Liver (tissue), 9 donors: Measurements from ENCODE around the gene CROCC2. TPM values are rescaled to one million over a fixed set of nuclear protein-coding genes. Genes with fewer than 3 reads are reported as not detected.

ENCODE experiments used
- DNase-seq: peaks from one replicate; pipeline ENCODE4 v3.0.0-alpha.2; 2017; ENCODE audit warnings: low spot score
- H3K27ac ChIP-seq, 2 donors: one replicate each; pipeline ENCODE4 v1.7.0; 2013; ENCODE audit warnings: inconsistent platforms in 2 of 2, low read length in 2 of 2, control low read depth in 1 of 2, low read depth in 1 of 2, mild to moderate bottlenecking in 1 of 2
- H3K27me3 ChIP-seq, 4 donors: one replicate each; pipeline versions ENCODE4 v1.6.1 to v1.7.0; 2013; ENCODE audit warnings: low read length in 3 of 4, inconsistent platforms in 1 of 4, mild to moderate bottlenecking in 1 of 4, moderate library complexity in 1 of 4; ENCODE audit not compliant: control insufficient read depth in 4 of 4, insufficient read depth in 4 of 4
- H3K36me3 ChIP-seq, 4 donors: one replicate each; pipeline versions ENCODE4 v1.6.1 to v1.7.0; 2013; ENCODE audit warnings: low read length in 3 of 4, mild to moderate bottlenecking in 3 of 4, low read depth in 1 of 4, moderate library complexity in 1 of 4; ENCODE audit not compliant: control insufficient read depth in 4 of 4, insufficient read depth in 3 of 4
- H3K4me1 ChIP-seq, 4 donors: one replicate each; pipeline versions ENCODE4 v1.6.1 to v1.7.0; 2013; ENCODE audit warnings: low read length in 3 of 4, mild to moderate bottlenecking in 3 of 4, moderate library complexity in 1 of 4; ENCODE audit not compliant: control insufficient read depth in 4 of 4, insufficient read depth in 4 of 4
- H3K4me3 ChIP-seq, 3 donors: one replicate each; pipeline versions ENCODE4 v1.6.1 to v1.7.0; 2013; ENCODE audit warnings: low read length in 3 of 3, control low read depth in 1 of 3, low read depth in 1 of 3, mild to moderate bottlenecking in 1 of 3
- H3K9ac ChIP-seq, 2 donors: one replicate each; pipeline ENCODE4 v1.7.0; 2013; ENCODE audit warnings: low read length in 2 of 2, mild to moderate bottlenecking in 2 of 2, moderate library complexity in 2 of 2, control low read depth in 1 of 2, low read depth in 1 of 2
- H3K9me3 ChIP-seq, 4 donors: one replicate each; pipeline versions ENCODE4 v1.6.1 to v1.7.0; 2013; ENCODE audit warnings: low read length in 3 of 4; ENCODE audit not compliant: control insufficient read depth in 4 of 4
- HNF4A ChIP-seq, 2 donors: conservative IDR thresholded peaks; 2 replicates each; pipeline ENCODE4 v1.6.1; 2016; ENCODE audit warnings: antibody characterized with exemption in 2 of 2, mild to moderate bottlenecking in 2 of 2
- NR2F2 ChIP-seq: IDR thresholded peaks from 2 replicates; pipeline ENCODE4 v1.6.1; 2016; ENCODE audit warnings: antibody characterized with exemption
- RAD21 ChIP-seq, 2 donors: IDR thresholded peaks; 2 replicates each; pipeline ENCODE4 v1.6.1; 2016; ENCODE audit warnings: antibody characterized with exemption in 2 of 2, mild to moderate bottlenecking in 2 of 2
- REST ChIP-seq: IDR thresholded peaks from 2 replicates; pipeline ENCODE4 v1.6.1; 2016; ENCODE audit warnings: antibody characterized with exemption, mild to moderate bottlenecking
- RXRA ChIP-seq, 2 donors: IDR thresholded peaks; 2 replicates each; pipeline ENCODE4 v1.6.1; 2017 to 2018; ENCODE audit warnings: antibody characterized with exemption in 2 of 2, mild to moderate bottlenecking in 1 of 2
- WGBS: extraction: QIAGEN DNeasy Blood & Tissue Kit; methylation state at CpG from one replicate; pipeline ENCODE4 v1.1.7; 2013; 5-methylcytosine and 5-hydroxymethylcytosine counted together
- polyA plus RNA-seq, 2 donors: library from polyadenylated mRNA; stranded (reverse) in 1 of 2; unstranded in 1 of 2; fragments of 200-250 nt in 1 of 2; fragments of >200 nt in 1 of 2; fragmentation: Nextera tagmentation in 1 of 2; extraction: Ambion mirVana in 1 of 2; gene quantifications; one replicate each; pipeline versions ENCODE4 v1.2.1 to v1.2.3, GENCODE V29; 2013 to 2015
- total RNA-seq, 2 donors: library from RNA; depleted of rRNA; stranded (reverse); fragments of >200 nt; gene quantifications; one replicate each; pipeline ENCODE4 v1.2.3, GENCODE V29; 2014
- TF ChIP-seq, protein P1 (sequence below): fragments of 150-350 bp; IDR thresholded peaks from 2 replicates; pipeline ENCODE4 v1.5.1; 2017; ENCODE audit warnings: improper control_type of control experiment, low read depth, low read length; ENCODE audit not compliant: missing input control
- donor health status: healthy.
- donor health status: healthy.
- donor health status: healthy.
- donor health status: healthy.
- donor health status: healthy.

Gene CROCC2
- total and polyA plus RNA-seq, 4 donors = under 0.01 to 0.13 (median 0.05) TPM

GRCh38 chr2:241033336-241033987, 127.3 kb downstream of the CROCC2 start:
- no peak for DNase-seq
- TF ChIP-seq NR2F2 (no peak), HNF4A (conservative IDR thresholded peaks at IDR 0.05) (no peak), REST (no peak)
- TF ChIP-seq, protein P1, sequence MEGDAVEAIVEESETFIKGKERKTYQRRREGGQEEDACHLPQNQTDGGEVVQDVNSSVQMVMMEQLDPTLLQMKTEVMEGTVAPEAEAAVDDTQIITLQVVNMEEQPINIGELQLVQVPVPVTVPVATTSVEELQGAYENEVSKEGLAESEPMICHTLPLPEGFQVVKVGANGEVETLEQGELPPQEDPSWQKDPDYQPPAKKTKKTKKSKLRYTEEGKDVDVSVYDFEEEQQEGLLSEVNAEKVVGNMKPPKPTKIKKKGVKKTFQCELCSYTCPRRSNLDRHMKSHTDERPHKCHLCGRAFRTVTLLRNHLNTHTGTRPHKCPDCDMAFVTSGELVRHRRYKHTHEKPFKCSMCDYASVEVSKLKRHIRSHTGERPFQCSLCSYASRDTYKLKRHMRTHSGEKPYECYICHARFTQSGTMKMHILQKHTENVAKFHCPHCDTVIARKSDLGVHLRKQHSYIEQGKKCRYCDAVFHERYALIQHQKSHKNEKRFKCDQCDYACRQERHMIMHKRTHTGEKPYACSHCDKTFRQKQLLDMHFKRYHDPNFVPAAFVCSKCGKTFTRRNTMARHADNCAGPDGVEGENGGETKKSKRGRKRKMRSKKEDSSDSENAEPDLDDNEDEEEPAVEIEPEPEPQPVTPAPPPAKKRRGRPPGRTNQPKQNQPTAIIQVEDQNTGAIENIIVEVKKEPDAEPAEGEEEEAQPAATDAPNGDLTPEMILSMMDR = no peak
- Histone ChIP-seq H3K4me3 (no peak overlapping the region), H3K9me3 (no peaks in the 10 kb centered on the region), H3K36me3 (peaks cover 3 to 19% (median 6%) of the 10 kb centered on the region in 4 donors), H3K9ac (no peak overlapping the region), H3K4me1 (no peaks in the 10 kb centered on the region), H3K27me3 (no peaks in the 10 kb centered on the region), H3K27ac (no peak overlapping the region)
- WGBS = 93% methylated on average over 17 of the region's 17 CpGs

DNA sequence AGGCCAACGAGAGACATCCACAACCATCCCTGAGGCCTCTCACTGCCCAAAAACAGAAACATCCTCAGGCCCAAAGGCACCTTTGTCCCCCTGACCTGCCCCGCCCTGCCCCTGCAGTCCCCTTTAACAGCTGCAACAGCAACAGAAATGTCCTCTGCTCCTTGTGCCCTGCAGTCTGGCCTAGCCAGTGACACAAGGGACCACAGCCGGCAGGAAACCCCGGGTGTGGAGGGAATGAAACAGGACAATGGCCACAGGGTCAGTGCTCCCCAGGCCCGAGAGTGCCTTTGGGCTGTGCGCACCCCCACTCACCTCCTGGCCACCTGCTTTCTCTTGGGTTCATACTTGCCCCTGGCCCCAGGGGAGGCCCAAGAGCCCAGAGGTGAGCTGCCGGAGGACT, 127.9 kb downstream of the CROCC2 start:
- H3K9ac ChIP-seq = no peak overlapping the region
- peak in 1 of 2 donors; percentile 31 for TF ChIP-seq RXRA (IDR thresholded peaks at IDR 0.05)
- no peak for TF ChIP-seq RAD21 (IDR thresholded peaks at IDR 0.05)
- no peak for TF ChIP-seq REST
- no peaks in the 10 kb centered on the region for H3K9me3 ChIP-seq
- H3K27ac ChIP-seq = no peak overlapping the region
- WGBS = 73% methylated on average over 7 of the region's 7 CpGs
- no peaks in the 10 kb centered on the region for H3K4me1 ChIP-seq
- no peaks in the 10 kb centered on the region for H3K27me3 ChIP-seq
- peaks cover 3 to 24% (median 6%) of the 10 kb centered on the region in 4 donors for H3K36me3 ChIP-seq
- no peak overlapping the region for H3K4me3 ChIP-seq
- no peak for DNase-seq
